MV-4-11 (cell line): Measurements from ENCODE around the gene BTN2A1.
A peak's percentile ranks its signal among the peaks of the same experiment; 100 is the strongest.

ENCODE experiments used
- DNase-seq: peaks from one replicate; lab custom pipeline; 2025; lab: John Stamatoyannopoulos, UW

The BTN2A1 gene

GRCh38 chr6:26493258-26493657, 35.5 kb downstream of the BTN2A1 start:
- DNase-seq, result peak; percentile 23

- DNase-seq, result no peak
These were observed 36.4 kb downstream of the BTN2A1 start for GRCh38 chr6:26494117-26494516.

GRCh38 chr6:26495281-26495680, 37.5 kb downstream of the BTN2A1 start:
- no peak for DNase-seq

- no peak for DNase-seq
These were observed 39.9 kb downstream of the BTN2A1 start for GRCh38 chr6:26497610-26498009.

- DNase-seq, result no peak
These were observed 42.3 kb downstream of the BTN2A1 start, which contains the start of gene BTN1A1 for GRCh38 chr6:26500102-26500501. BTN1A1 (plus strand) TSS chr6:26500303; CDS start chr6:26501287, 984 bp downstream.

- no peak for DNase-seq
These were observed 43.8 kb downstream of the BTN2A1 start for GRCh38 chr6:26501482-26501986.

- DNase-seq, result no peak
These were observed 44.4 kb downstream of the BTN2A1 start for GRCh38 chr6:26502165-26502564.

GRCh38 chr6:26502626-26503025, 44.9 kb downstream of the BTN2A1 start:
- DNase-seq, result peak; percentile 88

GRCh38 chr6:26507658-26508057, 49.9 kb downstream of the BTN2A1 start:
- DNase-seq, result no peak

GRCh38 chr6:26511033-26511432, 53.3 kb downstream of the BTN2A1 start:
- DNase-seq, result peak; percentile 66

- DNase-seq, result no peak
These were observed 57.2 kb downstream of the BTN2A1 start for GRCh38 chr6:26514984-26515383.

GRCh38 chr6:26516481-26517427, 59.0 kb downstream of the BTN2A1 start:
- no peak for DNase-seq
